Heart left ventricle (tissue), 16 donors: ENCODE data around the gene TATDN2. TPM values are rescaled to one million over a fixed set of nuclear protein-coding genes. Genes with fewer than 3 reads are reported as not detected.

Experiments used
- ATAC-seq, 4 donors: fragments of 200-7000 bp; cut with Tn5 transposase; one replicate each; pipeline ENCODE4 v1.9.1; 2020 to 2022; ENCODE audit warnings: moderate library complexity in 4 of 4, mild to moderate bottlenecking in 3 of 4, moderate number of reproducible peaks in 1 of 4
- DNase-seq, 5 donors: peaks; one replicate each; pipeline ENCODE4 v3.0.0-alpha.2; 2020
- H3K27ac ChIP-seq, 12 donors: fragments of 200-600 bp; sonication (generic) in 4 of 12; one replicate each; pipeline versions ENCODE4 v1.5.0 to v1.8.0; 2016 to 2022; ENCODE audit warnings: mild to moderate bottlenecking in 2 of 12
- H3K27me3 ChIP-seq, 9 donors: fragments of 200-600 bp; sonication (generic) in 2 of 9; one replicate each; pipeline versions ENCODE4 v1.5.1 to v1.8.0; 2016 to 2022; ENCODE audit warnings: mild to moderate bottlenecking in 3 of 9
- H3K36me3 ChIP-seq, 9 donors: fragments of 200-600 bp; sonication (generic) in 2 of 9; one replicate each; pipeline versions ENCODE4 v1.5.0 to v1.8.0; 2018 to 2022; ENCODE audit warnings: mild to moderate bottlenecking in 2 of 9
- H3K4me1 ChIP-seq, 12 donors: fragments of 200-600 bp; sonication (generic) in 4 of 12; one replicate each; pipeline versions ENCODE4 v1.5.0 to v1.8.0; 2016 to 2022; ENCODE audit warnings: mild to moderate bottlenecking in 3 of 12
- H3K4me3 ChIP-seq, 12 donors: fragments of 200-600 bp; sonication (generic) in 4 of 12; one replicate each; pipeline versions ENCODE4 v1.5.0 to v1.8.0; 2017 to 2022; ENCODE audit warnings: mild to moderate bottlenecking in 9 of 12, moderate library complexity in 4 of 12
- H3K9me3 ChIP-seq, 12 donors: fragments of 200-600 bp; sonication (generic) in 4 of 12; one replicate each; pipeline versions ENCODE4 v1.5.0 to v1.8.0; 2016 to 2022; ENCODE audit warnings: mild to moderate bottlenecking in 1 of 12
- CTCF ChIP-seq, 12 donors: fragments of 200-600 bp; sonication (generic) in 4 of 12; IDR thresholded peaks; one replicate each; pipeline versions ENCODE4 v1.5.0 to v1.8.0; 2018 to 2022; ENCODE audit warnings: antibody characterized with exemption in 12 of 12, mild to moderate bottlenecking in 5 of 12
- POLR2A ChIP-seq, 2 donors: fragments of 450-650 bp; IDR thresholded peaks; one replicate each; pipeline ENCODE4 v1.6.1; 2017; ENCODE audit warnings: antibody characterized with exemption in 2 of 2, mild to moderate bottlenecking in 2 of 2, moderate library complexity in 2 of 2
- WGBS, 4 donors: extraction: QIAGEN DNeasy Blood & Tissue Kit in 2 of 4; methylation state at CpG; one replicate each; pipeline versions ENCODE4 v1.1.5 to v1.1.7; 2013 to 2018; 5-methylcytosine and 5-hydroxymethylcytosine counted together
- intact Hi-C, 10 donors: fragments of 100-400 bp; cut with DNase I; formaldehyde crosslinking; loops; one replicate each; pipeline versions ENCODE4 v1.11.1 to v1.14.2; 2022
- polyA plus RNA-seq, 2 donors: library from polyadenylated mRNA; stranded (reverse); fragments of 200-250 nt; gene quantifications; one replicate each; pipeline ENCODE4 v1.2.3, GENCODE V29; 2013
- total RNA-seq, 9 donors: library from RNA; depleted of rRNA in 2 of 9; stranded (reverse); fragments of >200 nt in 2 of 9; fragmentation: NEBNext Ultra II Directional in 3 of 9; extraction: Animal tissue kit (Norgen Biotek cat#: 25700) in 3 of 9; gene quantifications; one replicate each; pipeline versions ENCODE4 v1.1.0 to v1.2.4, GENCODE V29; 2016 to 2023
- donor health status: ischemic (EF 13 %, LVEDD 7.1; RV severe dilation, severe dysfunction).
- donor health status: healthy with polysubstance abuse.
- donor health status: DM: no; HTN: yes; CAD: no.
- donor health status: DM: no; HTN: no; CAD: no.
- donor health status: ischemic (EF 25% LVEDD 6.9; RV normal size, moderate dysfunction).
- donor health status: ischemic (EF 25% LVEDD 5.7; RV mildly dilated, moderate dysfunction).
- donor health status: healthy.
- donor health status: DM: yes; HTN: yes; CAD: no.
- donor health status: ischemic (EF 35%, LVEDD 5.7; RV mildly dilated, moderate dysfunction).
- donor health status: nonischemic (EF 11% LVEDD 7.7; RV severe dilation, severe dysfunction).
- donor health status: DM: yes; HTN: yes; CAD: no.
- donor health status: PGD.
- donor health status: ischemic (EF 29% LVEDD 5.4; RV normal size, mild dysfunction).
- donor health status: nonischemic (EF 23%, LVEDD 6.1; RV moderate dilation, normal function).

TATDN2 gene
- total and polyA plus RNA-seq, 11 donors, result 8.6 to 31.6 (median 16.8) TPM

DNA sequence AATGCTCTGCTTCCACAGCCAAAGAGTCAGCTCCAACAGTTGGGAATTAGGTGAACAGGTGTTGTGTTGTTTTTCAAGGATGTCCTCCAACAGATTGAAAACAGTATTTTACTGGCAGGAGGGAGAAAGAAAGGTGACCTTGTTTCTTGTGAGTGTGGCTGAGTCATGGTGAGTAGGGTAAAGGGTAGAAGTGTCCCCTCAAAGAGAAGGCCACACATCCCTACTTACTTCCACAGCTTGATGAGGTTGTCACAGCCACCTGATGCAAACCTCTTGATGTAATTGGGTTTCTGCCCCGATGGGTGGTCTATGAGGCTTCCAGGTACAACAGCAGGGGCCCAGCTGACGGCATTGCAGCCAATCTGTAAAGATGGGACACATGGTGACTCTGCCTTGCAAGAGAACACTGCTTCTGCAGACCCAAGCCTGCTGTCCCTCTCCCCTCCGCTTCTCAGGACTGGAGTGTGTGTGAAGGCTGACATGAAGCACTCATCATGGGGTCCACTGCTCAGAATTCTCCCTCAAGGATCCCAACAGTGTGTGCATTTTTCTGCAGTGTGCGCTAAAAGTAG, 57.2 kb downstream of the TATDN2 start:
- no peaks in the 10 kb centered on the region for H3K27me3 ChIP-seq
- peaks cover under 1 to 100% (median 97%) of the 10 kb centered on the region in 9 donors for H3K36me3 ChIP-seq
- DNase-seq (no peak), ATAC-seq (no peak)
- no peak overlapping the region for H3K4me3 ChIP-seq
- 91 to 97% (median 94%) methylated on average over 4 of the region's 4 CpGs for WGBS, 4 donors
- H3K4me1 ChIP-seq, result peaks cover 0 to 12% (median 0%) of the 10 kb centered on the region in 12 donors
- TF ChIP-seq POLR2A (IDR thresholded peaks at IDR 0.05) (no peak), CTCF (IDR thresholded peaks at IDR 0.05) (no peak)
- H3K27ac ChIP-seq, result no peak overlapping the region
- H3K9me3 ChIP-seq, result no peaks in the 10 kb centered on the region
- intact Hi-C loops, result no loop called here

GRCh38 chr3:10306156-10306555, 57.9 kb downstream of the TATDN2 start:
- no peak overlapping the region for H3K27ac ChIP-seq
- 87 to 97% (median 94%) methylated on average over 3 of the region's 3 CpGs for WGBS, 4 donors
- peaks cover 0 to 12% (median 0%) of the 10 kb centered on the region in 12 donors for H3K4me1 ChIP-seq
- peaks cover 0 to 100% (median 97%) of the 10 kb centered on the region in 9 donors for H3K36me3 ChIP-seq
- ATAC-seq, result no peak
- TF ChIP-seq POLR2A (IDR thresholded peaks at IDR 0.05), result no peak
- TF ChIP-seq CTCF (IDR thresholded peaks at IDR 0.05), result no peak
- no peak overlapping the region for H3K4me3 ChIP-seq
- no peaks in the 10 kb centered on the region for H3K9me3 ChIP-seq
- intact Hi-C loops, result no loop called here
- no peaks in the 10 kb centered on the region for H3K27me3 ChIP-seq
- no peak for DNase-seq

DNA sequence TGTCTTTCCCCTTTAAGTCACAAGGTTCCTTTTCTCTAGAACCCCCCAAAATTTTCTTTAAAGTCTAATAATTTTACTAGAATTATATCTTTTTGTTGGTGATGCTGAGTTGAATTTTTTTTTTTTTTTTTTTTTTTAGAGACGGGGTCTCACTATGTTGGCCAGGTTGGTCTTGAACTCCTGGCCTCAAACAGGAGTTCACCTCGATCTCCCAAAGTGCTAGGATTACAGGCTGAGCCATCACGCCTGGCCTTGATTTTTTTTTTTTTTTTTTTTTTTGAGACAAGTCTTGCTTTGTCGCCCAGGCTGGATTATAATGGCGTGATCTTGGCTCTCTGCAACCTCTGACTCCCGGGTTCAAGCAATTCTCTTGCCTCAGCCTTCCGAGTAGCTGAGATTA, 60.4 kb downstream of the TATDN2 start:
- no peak for DNase-seq
- peaks cover 0 to 100% (median 97%) of the 10 kb centered on the region in 9 donors for H3K36me3 ChIP-seq
- WGBS, 4 donors, result 94 to 96% (median 95%) methylated on average over 7 of the region's 7 CpGs

DNA sequence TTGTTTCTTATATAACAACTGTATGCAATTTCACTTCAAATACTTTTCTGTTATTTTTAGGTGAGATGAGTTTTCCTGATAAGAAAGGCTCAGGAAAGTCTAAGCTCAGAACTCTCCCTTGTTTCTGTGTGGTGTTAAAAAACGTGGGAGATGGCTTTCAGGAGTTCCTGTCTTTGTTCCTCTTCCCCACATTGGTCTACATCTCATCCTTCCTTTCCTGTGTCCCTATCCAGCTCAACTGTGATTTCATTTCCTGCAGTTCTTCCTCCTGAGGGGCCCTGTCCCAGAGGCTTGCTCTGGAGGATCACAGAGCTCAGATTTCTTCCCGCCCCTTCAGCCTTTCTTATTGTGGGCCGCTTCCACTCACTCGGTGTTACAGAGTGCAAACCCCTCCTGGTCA, 61.5 kb downstream of the TATDN2 start:
- DNase-seq (no peak), ATAC-seq (peak in 2 of 4 donors; percentile 20 to 82)
- Histone ChIP-seq H3K36me3 (peaks cover 0 to 100% (median 97%) of the 10 kb centered on the region in 9 donors), H3K4me1 (peaks cover 0 to 21% (median 0%) of the 10 kb centered on the region in 12 donors), H3K4me3 (no peak overlapping the region), H3K9me3 (no peaks in the 10 kb centered on the region), H3K27me3 (no peaks in the 10 kb centered on the region), H3K27ac (peak overlapping the region in 2 of 12 donors; percentile 27 to 44)
- intact Hi-C loops, result no loop called here
- TF ChIP-seq CTCF (IDR thresholded peaks at IDR 0.05) (no peak), POLR2A (IDR thresholded peaks at IDR 0.05) (no peak)
- 44 to 55% (median 45%) methylated on average over 4 of the region's 4 CpGs for WGBS, 4 donors

More for the DNA sequence above, 60.4 kb downstream of the TATDN2 start:
- Histone ChIP-seq H3K27ac (no peak overlapping the region), H3K9me3 (no peaks in the 10 kb centered on the region), H3K4me1 (peaks cover 0 to 21% (median 0%) of the 10 kb centered on the region in 12 donors), H3K27me3 (no peaks in the 10 kb centered on the region), H3K4me3 (no peak overlapping the region)
- no peak for TF ChIP-seq POLR2A (IDR thresholded peaks at IDR 0.05)
- TF ChIP-seq CTCF (IDR thresholded peaks at IDR 0.05), result no peak
- intact Hi-C loops, result no loop called here
- no peak for ATAC-seq
